ENCODE data around the gene POLR3K. TPM values are rescaled to one million over a fixed set of nuclear protein-coding genes. Genes with fewer than 3 reads are reported as not detected.

POLR3K gene
- polyA plus RNA-seq, 2 of the 4 experiments (the other 2 are of a cell fraction), result 47.6 to 50.9 TPM

DNA sequence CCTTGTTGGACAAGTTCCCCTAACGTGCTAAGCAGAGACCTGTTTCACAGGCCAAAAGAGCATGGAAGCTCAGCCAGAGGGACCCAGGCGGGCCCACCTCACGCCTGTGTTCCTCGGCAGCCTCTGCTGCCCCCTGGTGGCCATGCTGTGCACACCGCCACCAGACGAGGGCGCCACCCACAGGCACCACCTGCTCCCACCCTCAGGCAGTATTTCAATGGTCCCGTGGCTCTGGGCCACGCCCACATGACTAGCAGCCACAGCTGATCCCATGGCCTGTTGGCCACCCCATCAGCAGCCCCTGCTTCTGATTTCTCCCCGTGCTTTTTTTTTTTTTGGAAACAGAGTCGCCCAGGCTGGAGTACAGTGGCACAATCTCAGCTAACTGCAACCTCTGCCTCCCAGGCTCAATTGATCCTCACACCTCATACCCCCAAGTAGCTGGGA is 43.5 kb upstream of the POLR3K start (continued):
- TF ChIP-seq MAZ (IDR thresholded peaks at IDR 0.05; ENCODE audit: borderline replicate concordance, low read depth, low read length), result no peak
- no peak for TF ChIP-seq KDM5A (IDR thresholded peaks at IDR 0.05)
- 0 out of 2 replicates have a peak, but pooled peaks have one; percentile 17 for TF ChIP-seq BHLHE40 (IDR thresholded peaks at IDR 0.05; ENCODE audit: low read depth, low read length)
- TF ChIP-seq POLR2AphosphoS2 (conservative IDR thresholded peaks at IDR 0.05; ENCODE audit: low read length), result no peak
- TF ChIP-seq RAD21 (conservative IDR thresholded peaks at IDR 0.05 in 1 of 2, IDR thresholded peaks at IDR 0.05 in 1 of 2), result peak; percentile 71 to 72
- peak; percentile 85 for TF ChIP-seq SMC3 (IDR thresholded peaks at IDR 0.05)
- no peak for TF ChIP-seq FOSL2 (IDR thresholded peaks at IDR 0.05)
- TF ChIP-seq FOSL2 (CRISPR knock-in tag; IDR thresholded peaks at IDR 0.05), result no peak
- TF ChIP-seq POLR2A (IDR thresholded peaks at IDR 0.05; ENCODE audit: low read length), result no peak
- TF ChIP-seq HDAC2 (IDR thresholded peaks at IDR 0.05), result no peak
- TF ChIP-seq EHF (CRISPR knock-in tag; IDR thresholded peaks at IDR 0.05), result no peak
- TF ChIP-seq, protein P1, sequence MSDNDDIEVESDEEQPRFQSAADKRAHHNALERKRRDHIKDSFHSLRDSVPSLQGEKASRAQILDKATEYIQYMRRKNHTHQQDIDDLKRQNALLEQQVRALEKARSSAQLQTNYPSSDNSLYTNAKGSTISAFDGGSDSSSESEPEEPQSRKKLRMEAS (IDR thresholded peaks at IDR 0.05), result peak; percentile 69; the same call in 1 of the 2 replicates
- no peak for TF ChIP-seq HOXA7 (CRISPR knock-in tag; IDR thresholded peaks at IDR 0.05)
- no peak for TF ChIP-seq CBX2 (IDR thresholded peaks at IDR 0.05; ENCODE audit: borderline replicate concordance, low read depth)
- no peak for TF ChIP-seq RARB (CRISPR knock-in tag; IDR thresholded peaks at IDR 0.05)

DNA sequence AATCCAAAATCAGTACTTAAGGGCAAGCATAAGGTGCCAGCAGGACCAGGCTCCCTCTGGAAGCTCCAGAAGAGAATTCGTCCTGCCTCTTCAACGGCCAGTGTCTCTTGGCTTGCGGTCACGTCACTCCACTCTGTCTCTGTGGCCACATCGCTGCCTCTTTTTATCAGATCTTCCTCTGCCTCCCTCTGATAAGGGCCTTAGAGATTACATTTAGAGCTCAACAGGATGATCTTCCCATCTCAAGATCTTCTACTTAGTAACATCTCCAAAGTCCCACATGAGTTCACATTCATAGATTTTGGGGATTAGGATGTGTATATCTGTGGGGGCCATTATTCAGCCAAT is 41.5 kb upstream of the POLR3K start:
- POLR2A ChIA-PET, result no interaction called here
- Histone ChIP-seq H3K4me1 (peaks cover 10% of the 10 kb centered on the region), H3K27ac (no peak overlapping the region), H3K9me3 (no peaks in the 10 kb centered on the region), H3K4me2 (no peak overlapping the region), H3K4me3 (no peak overlapping the region)
- CTCF ChIA-PET, result interaction anchor here (0.9 to 30.3 kb wide), 9 partner anchors 9 to 267 kb away, joined by 3 to 718 read pairs (median 9); partner anchors contain the start of genes HBQ1, MPG and RHBDF1
- TF ChIP-seq, protein P2, sequence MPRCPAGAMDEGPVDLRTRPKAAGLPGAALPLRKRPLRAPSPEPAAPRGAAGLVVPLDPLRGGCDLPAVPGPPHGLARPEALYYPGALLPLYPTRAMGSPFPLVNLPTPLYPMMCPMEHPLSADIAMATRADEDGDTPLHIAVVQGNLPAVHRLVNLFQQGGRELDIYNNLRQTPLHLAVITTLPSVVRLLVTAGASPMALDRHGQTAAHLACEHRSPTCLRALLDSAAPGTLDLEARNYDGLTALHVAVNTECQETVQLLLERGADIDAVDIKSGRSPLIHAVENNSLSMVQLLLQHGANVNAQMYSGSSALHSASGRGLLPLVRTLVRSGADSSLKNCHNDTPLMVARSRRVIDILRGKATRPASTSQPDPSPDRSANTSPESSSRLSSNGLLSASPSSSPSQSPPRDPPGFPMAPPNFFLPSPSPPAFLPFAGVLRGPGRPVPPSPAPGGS (IDR thresholded peaks at IDR 0.05), result no peak
- no peak for TF ChIP-seq POLR2AphosphoS2 (conservative IDR thresholded peaks at IDR 0.05; ENCODE audit: low read length)
- TF ChIP-seq JUNB (IDR thresholded peaks at IDR 0.05), result no peak
- TF ChIP-seq ZC3H11A (IDR thresholded peaks at IDR 0.05), result no peak
- TF ChIP-seq HOXB13 (CRISPR knock-in tag; IDR thresholded peaks at IDR 0.05; ENCODE audit: low read depth), result no peak
- FAIRE-seq, result no peak
- no peak for DNase-seq (ENCODE audit: low read depth in 1 of 2, low spot score in 1 of 2)
- over 99% methylated on average over 5 of the region's 5 CpGs for WGBS (ENCODE audit: missing lambda C conversion rate)
- no peak for ATAC-seq

DNA sequence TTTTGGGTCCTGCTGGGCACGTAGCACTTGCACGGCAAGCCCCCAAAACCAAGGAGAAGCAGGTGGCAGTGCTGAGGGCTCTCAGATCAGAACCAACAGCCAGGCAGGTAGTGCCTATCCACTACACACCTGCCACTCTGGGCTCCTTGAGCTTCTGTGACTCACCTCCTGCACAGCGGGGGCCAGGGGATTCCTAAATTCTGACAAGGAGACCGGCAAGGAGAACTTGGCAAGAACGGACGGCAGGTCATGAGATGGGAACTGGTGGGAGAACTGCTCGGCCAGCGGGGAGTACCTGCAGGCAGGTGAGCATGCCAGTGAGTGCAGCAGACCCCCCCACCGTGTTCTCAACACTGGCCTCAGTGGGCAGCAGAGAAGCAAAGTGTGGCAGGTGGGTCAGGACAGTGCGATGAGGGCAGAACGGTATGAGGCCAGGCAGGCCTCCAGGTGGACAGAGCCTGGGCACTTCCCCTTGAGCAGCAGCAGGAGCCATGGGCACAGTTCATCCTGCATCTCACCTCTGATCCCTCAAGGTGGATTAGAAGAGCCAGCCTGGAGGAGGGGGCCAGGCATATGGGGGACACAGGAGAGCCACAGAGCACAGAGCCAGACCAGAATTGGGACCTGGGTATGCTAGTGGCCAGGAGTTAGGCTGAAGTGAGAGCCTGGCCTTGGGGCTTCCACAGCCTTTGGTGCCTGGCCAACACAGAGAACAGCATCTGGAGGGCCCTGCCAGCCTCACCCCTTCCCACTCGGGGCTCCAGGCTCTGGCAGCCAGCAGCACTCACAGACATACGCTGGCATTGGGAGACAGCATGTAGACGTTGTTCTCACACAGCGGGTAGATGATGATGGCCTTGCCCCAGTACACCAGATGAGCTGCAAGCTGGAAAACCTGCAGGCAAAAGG is 39.3 kb upstream of the POLR3K start:
- DNase-seq (ENCODE audit: low read depth in 1 of 2, low spot score in 1 of 2) (no peak), ATAC-seq (no peak), FAIRE-seq (no peak)
- no peak overlapping the region for H3K4me3 ChIP-seq
- no peak for TF ChIP-seq EHF (CRISPR knock-in tag; IDR thresholded peaks at IDR 0.05)
- no peak for TF ChIP-seq ZC3H11A (IDR thresholded peaks at IDR 0.05)
- no peak for TF ChIP-seq JUNB (IDR thresholded peaks at IDR 0.05)
- no peak for TF ChIP-seq FOSB (CRISPR knock-in tag; IDR thresholded peaks at IDR 0.05)
- TF ChIP-seq, protein P1 (IDR thresholded peaks at IDR 0.05), result no peak
- H3K9me3 ChIP-seq, result no peaks in the 10 kb centered on the region
- 84% methylated on average over 15 of the region's 15 CpGs for WGBS (ENCODE audit: missing lambda C conversion rate)
- ChIA-PET POLR2A (no interaction called here), CTCF (interaction anchor here (0.6 to 30.3 kb wide), 7 partner anchors 12 to 361 kb away, joined by 3 to 718 read pairs (median 3); partner anchors contain the start of genes MPG and RHBDF1)
- H3K4me2 ChIP-seq, result no peak overlapping the region
- H3K27ac ChIP-seq, result no peak overlapping the region
- peaks cover 7% of the 10 kb centered on the region for H3K4me1 ChIP-seq

DNA sequence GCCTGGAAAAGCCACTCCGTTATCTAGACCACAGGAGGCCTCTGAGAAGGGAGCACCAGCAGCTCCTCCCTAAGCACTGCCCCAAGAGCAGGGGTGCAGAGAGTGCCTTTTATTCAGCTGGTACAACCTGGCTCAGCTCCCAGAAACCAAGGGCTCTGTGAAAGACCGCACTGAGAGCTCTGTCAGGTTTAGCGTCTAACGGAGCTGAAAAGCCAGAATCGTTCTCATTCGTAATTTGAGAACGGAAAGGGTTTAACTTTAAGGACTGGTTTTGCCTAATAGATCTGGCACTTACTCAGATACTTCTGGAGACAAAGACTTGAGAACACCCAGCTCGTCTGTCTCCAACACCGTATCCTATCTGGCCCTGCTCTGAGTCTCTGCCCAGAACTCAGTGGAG is 38.1 kb upstream of the POLR3K start:
- Histone ChIP-seq H3K9me3 (no peaks in the 10 kb centered on the region), H3K4me1 (no peaks in the 10 kb centered on the region), H3K4me2 (no peak overlapping the region), H3K4me3 (no peak overlapping the region), H3K27ac (no peak overlapping the region)
- CTCF ChIA-PET, result interaction anchor here (1.0 to 30.3 kb wide), 7 partner anchors 11 to 271 kb away, joined by 3 to 718 read pairs (median 6); partner anchors contain the start of genes MPG and RHBDF1
- DNase-seq (ENCODE audit: low read depth in 1 of 2, low spot score in 1 of 2) (no peak), ATAC-seq (no peak), FAIRE-seq (no peak)
- 94% methylated on average over 9 of the region's 9 CpGs for WGBS (ENCODE audit: missing lambda C conversion rate)
- POLR2A ChIA-PET, result no interaction called here
- TF ChIP-seq CBX2 (IDR thresholded peaks at IDR 0.05; ENCODE audit: borderline replicate concordance, low read depth) (no peak), CBX8 (IDR thresholded peaks at IDR 0.05) (no peak), RNF2 (IDR thresholded peaks at IDR 0.05; ENCODE audit: borderline replicate concordance, low read depth) (no peak), GATA3 (IDR thresholded peaks at IDR 0.05; ENCODE audit: borderline replicate concordance) (no peak)
- TF ChIP-seq, protein P3, sequence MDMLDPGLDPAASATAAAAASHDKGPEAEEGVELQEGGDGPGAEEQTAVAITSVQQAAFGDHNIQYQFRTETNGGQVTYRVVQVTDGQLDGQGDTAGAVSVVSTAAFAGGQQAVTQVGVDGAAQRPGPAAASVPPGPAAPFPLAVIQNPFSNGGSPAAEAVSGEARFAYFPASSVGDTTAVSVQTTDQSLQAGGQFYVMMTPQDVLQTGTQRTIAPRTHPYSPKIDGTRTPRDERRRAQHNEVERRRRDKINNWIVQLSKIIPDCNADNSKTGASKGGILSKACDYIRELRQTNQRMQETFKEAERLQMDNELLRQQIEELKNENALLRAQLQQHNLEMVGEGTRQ (IDR thresholded peaks at IDR 0.05), result no peak
- TF ChIP-seq, protein P1 (IDR thresholded peaks at IDR 0.05), result no peak
- TF ChIP-seq, protein P4, sequence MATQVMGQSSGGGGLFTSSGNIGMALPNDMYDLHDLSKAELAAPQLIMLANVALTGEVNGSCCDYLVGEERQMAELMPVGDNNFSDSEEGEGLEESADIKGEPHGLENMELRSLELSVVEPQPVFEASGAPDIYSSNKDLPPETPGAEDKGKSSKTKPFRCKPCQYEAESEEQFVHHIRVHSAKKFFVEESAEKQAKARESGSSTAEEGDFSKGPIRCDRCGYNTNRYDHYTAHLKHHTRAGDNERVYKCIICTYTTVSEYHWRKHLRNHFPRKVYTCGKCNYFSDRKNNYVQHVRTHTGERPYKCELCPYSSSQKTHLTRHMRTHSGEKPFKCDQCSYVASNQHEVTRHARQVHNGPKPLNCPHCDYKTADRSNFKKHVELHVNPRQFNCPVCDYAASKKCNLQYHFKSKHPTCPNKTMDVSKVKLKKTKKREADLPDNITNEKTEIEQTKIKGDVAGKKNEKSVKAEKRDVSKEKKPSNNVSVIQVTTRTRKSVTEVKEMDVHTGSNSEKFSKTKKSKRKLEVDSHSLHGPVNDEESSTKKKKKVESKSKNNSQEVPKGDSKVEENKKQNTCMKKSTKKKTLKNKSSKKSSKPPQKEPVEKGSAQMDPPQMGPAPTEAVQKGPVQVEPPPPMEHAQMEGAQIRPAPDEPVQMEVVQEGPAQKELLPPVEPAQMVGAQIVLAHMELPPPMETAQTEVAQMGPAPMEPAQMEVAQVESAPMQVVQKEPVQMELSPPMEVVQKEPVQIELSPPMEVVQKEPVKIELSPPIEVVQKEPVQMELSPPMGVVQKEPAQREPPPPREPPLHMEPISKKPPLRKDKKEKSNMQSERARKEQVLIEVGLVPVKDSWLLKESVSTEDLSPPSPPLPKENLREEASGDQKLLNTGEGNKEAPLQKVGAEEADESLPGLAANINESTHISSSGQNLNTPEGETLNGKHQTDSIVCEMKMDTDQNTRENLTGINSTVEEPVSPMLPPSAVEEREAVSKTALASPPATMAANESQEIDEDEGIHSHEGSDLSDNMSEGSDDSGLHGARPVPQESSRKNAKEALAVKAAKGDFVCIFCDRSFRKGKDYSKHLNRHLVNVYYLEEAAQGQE (IDR thresholded peaks at IDR 0.05), result no peak
